HEK293 (cell line): Measurements from ENCODE around the gene ENOSF1.

Experiments
- GLI4 ChIP-seq: fragments of 450-650 bp; formaldehyde crosslinking; IDR thresholded peaks from 2 replicates; pipeline ENCODE4 v1.5.1; 2016; ENCODE audit warnings: missing biosample characterization, missing genetic modification characterization
- RBAK ChIP-seq: fragments of 450-650 bp; formaldehyde crosslinking; IDR thresholded peaks from 2 replicates; pipeline ENCODE4 v1.5.1; 2016; ENCODE audit warnings: missing biosample characterization, missing genetic modification characterization
- TRIM28 ChIP-seq: IDR thresholded peaks from 2 replicates; pipeline ENCODE4 v1.6.1; 2011; ENCODE audit warnings: low read length, control low read depth, borderline replicate concordance
- TF ChIP-seq, protein P1 (sequence below): fragments of 450-650 bp; formaldehyde crosslinking; IDR thresholded peaks from 2 replicates; pipeline ENCODE4 v1.5.1; 2016; ENCODE audit warnings: missing biosample characterization, missing genetic modification characterization

DNA sequence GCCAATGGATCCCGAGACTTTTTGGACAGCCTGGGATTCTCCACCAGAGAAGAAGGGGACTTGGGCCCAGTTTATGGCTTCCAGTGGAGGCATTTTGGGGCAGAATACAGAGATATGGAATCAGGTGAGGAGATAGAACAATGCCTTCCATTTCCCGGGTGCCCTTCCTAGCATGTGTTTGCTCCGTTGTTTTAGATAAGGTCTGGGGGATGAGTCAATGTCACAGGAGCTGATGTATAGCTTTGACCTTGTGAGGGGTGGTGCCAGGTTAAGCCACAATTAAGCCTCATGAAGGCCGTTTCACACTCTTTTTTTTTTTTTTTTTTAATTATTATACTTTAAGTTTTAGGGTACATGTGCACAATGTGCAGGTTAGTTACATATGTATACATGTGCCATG lies 50.2 kb downstream of the ENOSF1 start:
- no peak for TF ChIP-seq RBAK
- TF ChIP-seq TRIM28: no peak
- TF ChIP-seq, protein P1, sequence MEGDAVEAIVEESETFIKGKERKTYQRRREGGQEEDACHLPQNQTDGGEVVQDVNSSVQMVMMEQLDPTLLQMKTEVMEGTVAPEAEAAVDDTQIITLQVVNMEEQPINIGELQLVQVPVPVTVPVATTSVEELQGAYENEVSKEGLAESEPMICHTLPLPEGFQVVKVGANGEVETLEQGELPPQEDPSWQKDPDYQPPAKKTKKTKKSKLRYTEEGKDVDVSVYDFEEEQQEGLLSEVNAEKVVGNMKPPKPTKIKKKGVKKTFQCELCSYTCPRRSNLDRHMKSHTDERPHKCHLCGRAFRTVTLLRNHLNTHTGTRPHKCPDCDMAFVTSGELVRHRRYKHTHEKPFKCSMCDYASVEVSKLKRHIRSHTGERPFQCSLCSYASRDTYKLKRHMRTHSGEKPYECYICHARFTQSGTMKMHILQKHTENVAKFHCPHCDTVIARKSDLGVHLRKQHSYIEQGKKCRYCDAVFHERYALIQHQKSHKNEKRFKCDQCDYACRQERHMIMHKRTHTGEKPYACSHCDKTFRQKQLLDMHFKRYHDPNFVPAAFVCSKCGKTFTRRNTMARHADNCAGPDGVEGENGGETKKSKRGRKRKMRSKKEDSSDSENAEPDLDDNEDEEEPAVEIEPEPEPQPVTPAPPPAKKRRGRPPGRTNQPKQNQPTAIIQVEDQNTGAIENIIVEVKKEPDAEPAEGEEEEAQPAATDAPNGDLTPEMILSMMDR (tag by site-specific recombination): no peak
- TF ChIP-seq GLI4 (tag by site-specific recombination): no peak
